ENCODE measurements around the gene RXRA. TPM values are rescaled to one million over a fixed set of nuclear protein-coding genes. Genes with fewer than 3 reads are reported as not detected.

RXRA gene
- total RNA-seq, 1 donor from 2014 or later, result 20.5 TPM

GRCh38 chr9:134339183-134339806 lies 13.0 kb downstream of the RXRA start:
- Mint-ChIP-seq H3K4me3 (ENCODE audit: unreplicated experiment) (no peak overlapping the region), H3K27ac (ENCODE audit: unreplicated experiment) (no peak overlapping the region), H3K27me3 (ENCODE audit: unreplicated experiment) (peaks cover 13% of the 10 kb centered on the region), H3K36me3 (ENCODE audit: unreplicated experiment) (no peaks in the 10 kb centered on the region), H3K4me1 (ENCODE audit: low read depth, unreplicated experiment) (peaks cover 10% of the 10 kb centered on the region), H3K9me3 (ENCODE audit: unreplicated experiment) (peaks cover 9% of the 10 kb centered on the region)
- TF ChIP-seq CTCF (IDR thresholded peaks at IDR 0.05; ENCODE audit: partially characterized antibody, unreplicated experiment), result no peak
- DNase-seq, result no peak

GRCh38 chr9:134340475-134341160 lies 14.4 kb downstream of the RXRA start:
- no peak overlapping the region for H3K27ac Mint-ChIP-seq (ENCODE audit: unreplicated experiment)
- H3K36me3 Mint-ChIP-seq (ENCODE audit: unreplicated experiment), result no peaks in the 10 kb centered on the region
- peaks cover 9% of the 10 kb centered on the region for H3K9me3 Mint-ChIP-seq (ENCODE audit: unreplicated experiment)
- peaks cover 13% of the 10 kb centered on the region for H3K4me1 Mint-ChIP-seq (ENCODE audit: low read depth, unreplicated experiment)
- H3K4me3 Mint-ChIP-seq (ENCODE audit: unreplicated experiment), result no peak overlapping the region
- TF ChIP-seq CTCF (IDR thresholded peaks at IDR 0.05; ENCODE audit: partially characterized antibody, unreplicated experiment), result no peak
- H3K27me3 Mint-ChIP-seq (ENCODE audit: unreplicated experiment), result peaks cover 13% of the 10 kb centered on the region
- no peak for DNase-seq

- H3K9me3 Mint-ChIP-seq (ENCODE audit: unreplicated experiment), result peaks cover 7% of the 10 kb centered on the region
- DNase-seq, result no peak
- H3K27ac Mint-ChIP-seq (ENCODE audit: unreplicated experiment), result no peak overlapping the region
- H3K4me1 Mint-ChIP-seq (ENCODE audit: low read depth, unreplicated experiment), result peaks cover 13% of the 10 kb centered on the region
- H3K27me3 Mint-ChIP-seq (ENCODE audit: unreplicated experiment), result peaks cover 13% of the 10 kb centered on the region
- no peak for TF ChIP-seq CTCF (IDR thresholded peaks at IDR 0.05; ENCODE audit: partially characterized antibody, unreplicated experiment)
- H3K36me3 Mint-ChIP-seq (ENCODE audit: unreplicated experiment), result no peaks in the 10 kb centered on the region
- H3K4me3 Mint-ChIP-seq (ENCODE audit: unreplicated experiment), result no peak overlapping the region
These were observed 15.1 kb downstream of the RXRA start for GRCh38 chr9:134341306-134341705.

DNA sequence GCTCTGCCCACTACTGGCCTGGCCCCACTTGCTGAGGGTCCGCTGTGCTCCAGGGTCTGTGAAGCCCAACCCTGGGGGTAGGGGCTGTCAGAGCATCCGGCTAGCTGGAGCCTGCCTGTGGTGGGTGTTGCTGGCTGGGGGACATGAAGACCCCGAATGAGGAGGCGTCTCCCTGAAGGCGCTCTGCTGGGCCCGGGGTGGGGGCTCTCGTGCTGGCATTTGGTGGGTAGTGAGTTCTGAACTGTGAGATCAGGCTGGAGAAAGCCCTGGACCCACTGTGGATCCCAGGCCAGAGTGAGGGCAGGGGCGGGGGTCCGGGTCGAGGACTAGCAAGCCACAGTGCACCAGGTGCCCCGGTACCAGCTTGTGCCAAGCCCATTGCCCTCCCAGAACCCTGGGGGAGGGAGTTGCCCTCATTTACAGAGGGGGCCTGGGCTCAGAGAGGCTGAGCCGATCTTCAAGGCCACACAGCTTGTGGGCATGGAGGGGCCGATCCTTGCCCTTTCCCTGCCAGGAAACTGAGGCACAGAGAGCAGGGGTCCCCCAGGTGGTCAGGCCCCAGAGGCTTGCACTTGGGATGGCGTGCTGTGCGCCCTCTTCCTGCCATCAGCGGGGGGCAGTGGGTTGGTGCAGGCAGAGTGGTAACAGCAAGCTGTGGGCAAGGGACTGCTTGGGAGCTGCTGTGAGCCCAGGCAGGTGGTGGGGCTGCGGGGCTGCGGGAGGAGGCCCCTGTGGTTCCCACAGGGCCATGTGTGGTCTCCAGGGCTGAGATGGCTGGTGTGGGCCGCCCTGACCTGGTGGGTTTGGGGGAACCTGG lies 15.9 kb downstream of the RXRA start:
- Mint-ChIP-seq H3K4me3 (ENCODE audit: unreplicated experiment) (no peak overlapping the region), H3K9me3 (ENCODE audit: unreplicated experiment) (peaks cover 5% of the 10 kb centered on the region), H3K27ac (ENCODE audit: unreplicated experiment) (peak overlapping the region; percentile 33), H3K27me3 (ENCODE audit: unreplicated experiment) (peaks cover 13% of the 10 kb centered on the region), H3K36me3 (ENCODE audit: unreplicated experiment) (no peaks in the 10 kb centered on the region), H3K4me1 (ENCODE audit: low read depth, unreplicated experiment) (peaks cover 13% of the 10 kb centered on the region)
- no peak for DNase-seq
- TF ChIP-seq CTCF (IDR thresholded peaks at IDR 0.05; ENCODE audit: partially characterized antibody, unreplicated experiment), result no peak

Data from glutamatergic neuron (in vitro differentiated cells).